Measurements from ENCODE around the gene MAST4.

MAST4 gene

GRCh38 chr5:66655395-66656324 is 59.5 kb downstream of the MAST4 start:
- no peak overlapping the region for H3K18ac ChIP-seq (ENCODE audit: low read depth in 1 of 2, low read length in 2 of 2)
- H3K36me3 ChIP-seq (ENCODE audit: control insufficient read depth in 1 of 2, insufficient read depth in 2 of 2, low read depth in 1 of 2, low read length in 2 of 2): no peaks in the 10 kb centered on the region
- H2AK5ac ChIP-seq (ENCODE audit: low read length, severe bottlenecking): no peak overlapping the region
- no peak overlapping the region for H3K27ac ChIP-seq (ENCODE audit: low read length, poor library complexity, severe bottlenecking)
- H3K9ac ChIP-seq (ENCODE audit: low read length): peak overlapping the region; percentile 18
- H2BK120ac ChIP-seq (ENCODE audit: low read depth, low read length): no peak overlapping the region
- peak overlapping the region in 1 of 2 experiments; percentile 48 for H3K4me3 ChIP-seq (ENCODE audit: insufficient read depth in 1 of 2, low read depth in 1 of 2, low read length in 2 of 2)
- no peak for DNase-seq
- H3K27me3 ChIP-seq (ENCODE audit: control insufficient read depth in 1 of 2, insufficient read depth in 1 of 2, low read length in 2 of 2): no peaks in the 10 kb centered on the region
- no peak overlapping the region for H4K91ac ChIP-seq (ENCODE audit: low read length)
- H3K4ac ChIP-seq (ENCODE audit: low read depth in 1 of 2, low read length in 2 of 2): no peak overlapping the region
- 96% methylated on average over 2 of the region's 2 CpGs for WGBS
- no peaks in the 10 kb centered on the region for H3K4me1 ChIP-seq (ENCODE audit: control insufficient read depth, insufficient read depth, low read depth, low read length)
- H2BK15ac ChIP-seq (ENCODE audit: low read depth, poor library complexity, severe bottlenecking): no peak overlapping the region
- H2BK5ac ChIP-seq (ENCODE audit: low read depth, low read length, poor library complexity, severe bottlenecking): no peak overlapping the region
- H3K4me2 ChIP-seq (ENCODE audit: low read length, poor library complexity, severe bottlenecking): no peak overlapping the region
- no peak overlapping the region for H3K14ac ChIP-seq (ENCODE audit: low read length in 2 of 2)
- H4K8ac ChIP-seq (ENCODE audit: low read length): no peak overlapping the region
- peaks cover 3% of the 10 kb centered on the region for H3K9me3 ChIP-seq (ENCODE audit: control insufficient read depth, low read length)
- H3K79me1 ChIP-seq (replicated peaks; ENCODE audit: low read length, poor library complexity, severe bottlenecking): no peaks in the 10 kb centered on the region
- no peak overlapping the region for H2AFZ ChIP-seq (ENCODE audit: low read depth, low read length)
- peak overlapping the region in 1 of 2 experiments; percentile 86 for H2BK12ac ChIP-seq (ENCODE audit: low read length in 2 of 2)
- no peak overlapping the region for H3K23ac ChIP-seq (ENCODE audit: low read length in 2 of 2)

GRCh38 chr5:66658516-66658915 is 62.3 kb downstream of the MAST4 start:
- Histone ChIP-seq H2BK12ac (ENCODE audit: low read length in 2 of 2) (no peak overlapping the region), H3K4ac (ENCODE audit: low read depth in 1 of 2, low read length in 2 of 2) (no peak overlapping the region), H2BK15ac (ENCODE audit: low read depth, poor library complexity, severe bottlenecking) (no peak overlapping the region), H3K4me2 (ENCODE audit: low read length, poor library complexity, severe bottlenecking) (no peak overlapping the region), H2AFZ (ENCODE audit: low read depth, low read length) (no peak overlapping the region), H3K36me3 (ENCODE audit: control insufficient read depth in 1 of 2, insufficient read depth in 2 of 2, low read depth in 1 of 2, low read length in 2 of 2) (no peaks in the 10 kb centered on the region), H3K4me1 (ENCODE audit: control insufficient read depth, insufficient read depth, low read depth, low read length) (no peaks in the 10 kb centered on the region), H2AK5ac (ENCODE audit: low read length, severe bottlenecking) (no peak overlapping the region), H3K27ac (ENCODE audit: low read length, poor library complexity, severe bottlenecking) (no peak overlapping the region), H4K8ac (ENCODE audit: low read length) (peak overlapping the region; percentile 60), H3K79me1 (replicated peaks; ENCODE audit: low read length, poor library complexity, severe bottlenecking) (no peaks in the 10 kb centered on the region), H3K14ac (ENCODE audit: low read length in 2 of 2) (no peak overlapping the region), H3K4me3 (ENCODE audit: insufficient read depth in 1 of 2, low read depth in 1 of 2, low read length in 2 of 2) (no peak overlapping the region), H4K91ac (ENCODE audit: low read length) (no peak overlapping the region), H3K27me3 (ENCODE audit: control insufficient read depth in 1 of 2, insufficient read depth in 1 of 2, low read length in 2 of 2) (no peaks in the 10 kb centered on the region), H3K18ac (ENCODE audit: low read depth in 1 of 2, low read length in 2 of 2) (no peak overlapping the region), H2BK120ac (ENCODE audit: low read depth, low read length) (no peak overlapping the region), H2BK5ac (ENCODE audit: low read depth, low read length, poor library complexity, severe bottlenecking) (no peak overlapping the region), H3K9me3 (ENCODE audit: control insufficient read depth, low read length) (no peaks in the 10 kb centered on the region), H3K9ac (ENCODE audit: low read length) (no peak overlapping the region), H3K23ac (ENCODE audit: low read length in 2 of 2) (no peak overlapping the region)
- WGBS: 78% methylated on average over 2 of the region's 2 CpGs
- DNase-seq: no peak

- no peak for DNase-seq
- H3K9ac ChIP-seq (ENCODE audit: low read length): no peak overlapping the region
- WGBS: 98% methylated on average over 3 of the region's 3 CpGs
- H2BK15ac ChIP-seq (ENCODE audit: low read depth, poor library complexity, severe bottlenecking): no peak overlapping the region
- H3K27ac ChIP-seq (ENCODE audit: low read length, poor library complexity, severe bottlenecking): no peak overlapping the region
- no peak overlapping the region for H4K91ac ChIP-seq (ENCODE audit: low read length)
- H2BK120ac ChIP-seq (ENCODE audit: low read depth, low read length): no peak overlapping the region
- no peaks in the 10 kb centered on the region for H3K9me3 ChIP-seq (ENCODE audit: control insufficient read depth, low read length)
- no peak overlapping the region for H3K4me3 ChIP-seq (ENCODE audit: insufficient read depth in 1 of 2, low read depth in 1 of 2, low read length in 2 of 2)
- H3K36me3 ChIP-seq (ENCODE audit: control insufficient read depth in 1 of 2, insufficient read depth in 2 of 2, low read depth in 1 of 2, low read length in 2 of 2): no peaks in the 10 kb centered on the region
- H2BK12ac ChIP-seq (ENCODE audit: low read length in 2 of 2): peak overlapping the region in 1 of 2 experiments; percentile 66
- H3K4me2 ChIP-seq (ENCODE audit: low read length, poor library complexity, severe bottlenecking): no peak overlapping the region
- H3K18ac ChIP-seq (ENCODE audit: low read depth in 1 of 2, low read length in 2 of 2): peak overlapping the region in 1 of 2 experiments; percentile 54
- H3K23ac ChIP-seq (ENCODE audit: low read length in 2 of 2): no peak overlapping the region
- H2AFZ ChIP-seq (ENCODE audit: low read depth, low read length): no peak overlapping the region
- no peaks in the 10 kb centered on the region for H3K27me3 ChIP-seq (ENCODE audit: control insufficient read depth in 1 of 2, insufficient read depth in 1 of 2, low read length in 2 of 2)
- H4K8ac ChIP-seq (ENCODE audit: low read length): no peak overlapping the region
- no peak overlapping the region for H2BK5ac ChIP-seq (ENCODE audit: low read depth, low read length, poor library complexity, severe bottlenecking)
- H3K4me1 ChIP-seq (ENCODE audit: control insufficient read depth, insufficient read depth, low read depth, low read length): no peaks in the 10 kb centered on the region
- no peak overlapping the region for H3K14ac ChIP-seq (ENCODE audit: low read length in 2 of 2)
- H3K79me1 ChIP-seq (replicated peaks; ENCODE audit: low read length, poor library complexity, severe bottlenecking): no peaks in the 10 kb centered on the region
- H3K4ac ChIP-seq (ENCODE audit: low read depth in 1 of 2, low read length in 2 of 2): no peak overlapping the region
- H2AK5ac ChIP-seq (ENCODE audit: low read length, severe bottlenecking): no peak overlapping the region
Measured at GRCh38 chr5:66659780-66660179, 63.6 kb downstream of the MAST4 start.

GRCh38 chr5:66660396-66660795 is 64.2 kb downstream of the MAST4 start:
- Histone ChIP-seq H2BK5ac (ENCODE audit: low read depth, low read length, poor library complexity, severe bottlenecking) (no peak overlapping the region), H3K4me2 (ENCODE audit: low read length, poor library complexity, severe bottlenecking) (no peak overlapping the region), H3K4me1 (ENCODE audit: control insufficient read depth, insufficient read depth, low read depth, low read length) (no peaks in the 10 kb centered on the region), H3K23ac (ENCODE audit: low read length in 2 of 2) (no peak overlapping the region), H2BK12ac (ENCODE audit: low read length in 2 of 2) (no peak overlapping the region), H2AFZ (ENCODE audit: low read depth, low read length) (no peak overlapping the region), H3K36me3 (ENCODE audit: control insufficient read depth in 1 of 2, insufficient read depth in 2 of 2, low read depth in 1 of 2, low read length in 2 of 2) (no peaks in the 10 kb centered on the region), H3K27me3 (ENCODE audit: control insufficient read depth in 1 of 2, insufficient read depth in 1 of 2, low read length in 2 of 2) (peaks cover 0 to 4% of the 10 kb centered on the region in 2 experiments), H3K4ac (ENCODE audit: low read depth in 1 of 2, low read length in 2 of 2) (no peak overlapping the region), H2BK15ac (ENCODE audit: low read depth, poor library complexity, severe bottlenecking) (no peak overlapping the region), H3K9me3 (ENCODE audit: control insufficient read depth, low read length) (no peaks in the 10 kb centered on the region), H3K9ac (ENCODE audit: low read length) (no peak overlapping the region), H3K4me3 (ENCODE audit: insufficient read depth in 1 of 2, low read depth in 1 of 2, low read length in 2 of 2) (no peak overlapping the region), H3K18ac (ENCODE audit: low read depth in 1 of 2, low read length in 2 of 2) (peak overlapping the region in 1 of 2 experiments; percentile 33), H4K91ac (ENCODE audit: low read length) (no peak overlapping the region), H2BK120ac (ENCODE audit: low read depth, low read length) (no peak overlapping the region), H3K14ac (ENCODE audit: low read length in 2 of 2) (no peak overlapping the region), H3K79me1 (replicated peaks; ENCODE audit: low read length, poor library complexity, severe bottlenecking) (no peaks in the 10 kb centered on the region), H4K8ac (ENCODE audit: low read length) (no peak overlapping the region), H3K27ac (ENCODE audit: low read length, poor library complexity, severe bottlenecking) (no peak overlapping the region), H2AK5ac (ENCODE audit: low read length, severe bottlenecking) (no peak overlapping the region)
- no CpG with 5 or more reads among the region's 1 CpG for WGBS
- DNase-seq: peak; percentile 61
